GM21619 (cell line): Measurements from ENCODE around the gene CHDH.
A peak's percentile ranks its signal among the peaks of the same experiment; 100 is the strongest.

Experiments used
- ATAC-seq: cut with Tn5 transposase; IDR thresholded peaks from one replicate; pipeline ENCODE4 v1.9.1; 2021; ENCODE audit not compliant: unreplicated experiment

CHDH gene

DNA sequence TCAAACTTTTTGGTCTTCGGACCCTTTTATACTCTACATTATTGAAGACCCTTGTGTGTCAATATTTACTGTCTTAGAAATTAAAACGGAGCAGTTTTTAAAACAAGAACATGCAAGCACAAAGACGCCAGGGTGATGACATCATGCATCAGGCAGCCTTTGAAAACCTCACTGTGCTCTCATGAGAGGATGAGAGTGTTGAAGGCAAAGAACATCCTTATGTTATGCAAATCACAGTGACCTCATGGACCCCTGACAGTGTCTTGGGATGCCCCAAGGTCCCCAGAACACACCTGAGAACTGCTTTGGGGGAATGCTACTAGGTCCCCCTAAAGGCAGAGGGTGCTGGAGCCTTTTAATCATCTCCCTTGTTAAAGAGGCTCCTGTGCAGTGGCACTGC, 51.6 kb downstream of the CHDH start:
- ATAC-seq, result no peak

DNA sequence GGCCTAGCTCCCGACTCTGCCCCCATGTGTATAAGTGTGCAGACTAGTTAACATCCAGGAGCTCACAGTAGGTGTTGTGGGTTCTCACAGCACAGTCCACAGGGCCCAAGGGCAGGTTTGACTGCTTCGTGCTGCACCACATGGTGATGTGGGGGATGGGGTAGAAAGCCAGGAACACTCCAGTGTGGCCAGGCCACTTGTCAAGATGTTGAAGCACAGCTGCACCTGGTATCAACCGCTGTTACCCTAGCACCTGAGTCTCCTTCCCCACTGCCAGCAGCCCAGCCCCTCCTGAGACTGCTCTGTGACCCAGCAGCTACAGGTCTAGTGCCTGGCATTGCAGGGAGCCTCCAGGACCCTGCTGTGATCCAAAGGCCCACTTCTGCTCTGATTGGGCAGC, 53.4 kb downstream of the CHDH start:
- no peak for ATAC-seq

DNA sequence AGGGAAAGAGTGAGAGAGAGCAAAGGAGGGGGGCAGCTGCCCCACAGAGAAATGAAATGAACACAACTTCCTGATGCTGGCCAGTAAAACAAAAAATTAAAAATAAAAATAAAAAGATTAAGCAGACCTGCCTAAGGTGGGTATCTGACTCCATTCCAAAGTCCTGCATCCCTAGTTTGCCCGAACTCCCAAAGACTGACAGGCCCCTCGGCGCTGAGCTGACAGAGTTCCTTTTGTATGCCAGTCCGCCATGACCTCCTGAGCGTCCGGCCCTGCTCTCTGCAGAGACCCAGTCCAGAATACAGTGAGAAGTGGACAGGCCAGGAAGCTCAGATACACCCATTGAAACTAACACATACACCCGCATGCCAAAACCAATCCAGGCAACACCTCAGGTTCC, 54.9 kb downstream of the CHDH start:
- no peak for ATAC-seq

DNA sequence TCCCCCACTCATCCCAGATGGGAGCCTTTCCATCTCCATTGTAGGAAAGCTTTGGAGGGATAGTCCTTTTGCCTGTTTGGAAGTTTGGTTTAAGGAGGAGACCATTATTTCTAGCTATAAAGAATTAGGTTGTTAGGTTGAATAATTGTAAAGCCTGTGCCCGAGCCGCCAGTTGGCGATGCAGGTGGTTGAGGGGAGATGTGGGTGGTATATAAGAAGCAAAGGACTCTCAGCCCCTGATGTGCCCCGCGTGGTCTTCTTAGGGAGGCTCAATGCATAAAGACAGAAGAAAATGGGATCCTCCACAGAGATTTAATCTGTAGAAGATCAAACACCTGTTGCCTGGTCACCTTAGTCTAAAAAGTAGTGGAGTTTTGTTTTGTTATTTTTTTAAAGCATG, 55.7 kb downstream of the CHDH start:
- ATAC-seq, result no peak

DNA sequence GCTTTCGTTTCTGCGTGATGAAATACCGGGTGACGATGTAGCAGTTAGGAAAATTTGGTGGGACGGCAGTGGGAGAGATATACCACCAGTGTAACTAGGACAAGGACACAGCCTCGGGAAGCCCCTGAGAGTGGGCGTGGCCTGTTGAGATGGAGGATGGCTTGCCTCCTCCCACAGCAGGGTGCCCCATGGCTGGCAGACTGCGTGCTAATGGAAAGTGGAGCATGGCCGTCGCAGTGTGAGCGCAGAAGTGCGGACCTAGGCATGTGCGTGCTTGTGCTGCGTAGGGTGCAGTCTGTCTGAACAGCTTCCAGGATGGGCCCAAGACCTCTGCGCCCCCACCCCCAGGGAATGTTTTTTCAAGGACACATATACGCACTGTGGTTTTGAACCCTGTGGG, 56.8 kb downstream of the CHDH start:
- ATAC-seq, result no peak

DNA sequence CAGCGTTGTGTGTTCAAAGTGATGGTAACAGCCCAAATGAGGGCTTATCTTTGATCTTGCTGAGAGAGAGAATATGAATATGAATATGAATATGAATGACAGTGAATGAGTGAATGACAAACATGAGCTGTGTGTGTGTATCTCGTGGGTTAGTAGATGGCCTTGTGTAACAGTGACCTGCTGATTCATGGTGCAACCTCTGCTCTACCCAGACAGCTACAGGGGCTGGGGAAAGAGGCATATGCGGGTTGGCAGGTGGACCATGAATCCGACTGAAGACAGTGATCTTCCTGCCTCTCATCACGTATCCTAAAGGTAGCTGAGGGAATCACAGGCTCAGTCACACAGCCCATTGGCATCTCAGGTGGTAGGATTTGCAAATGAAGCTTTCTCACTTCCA, 58.2 kb downstream of the CHDH start:
- no peak for ATAC-seq

DNA sequence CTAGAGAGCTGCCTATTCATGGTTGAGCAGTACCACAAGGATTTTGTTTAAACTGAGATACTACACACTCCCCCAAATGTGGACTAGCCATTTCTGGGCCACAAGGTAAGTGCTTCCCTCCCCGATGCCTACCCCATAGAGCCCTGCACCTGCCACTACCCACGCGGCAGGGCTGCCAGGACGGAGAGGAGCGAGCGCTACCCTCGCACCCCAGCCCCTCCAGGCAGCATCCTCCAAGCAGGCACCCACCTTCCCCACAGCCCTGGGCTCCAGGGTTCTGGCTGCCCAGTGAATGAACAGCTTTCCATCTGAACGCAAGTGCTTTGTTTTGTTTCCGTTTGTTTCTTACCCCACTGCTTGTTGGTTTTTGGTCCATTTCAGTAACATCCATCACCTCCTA, 59.2 kb downstream of the CHDH start:
- no peak for ATAC-seq

DNA sequence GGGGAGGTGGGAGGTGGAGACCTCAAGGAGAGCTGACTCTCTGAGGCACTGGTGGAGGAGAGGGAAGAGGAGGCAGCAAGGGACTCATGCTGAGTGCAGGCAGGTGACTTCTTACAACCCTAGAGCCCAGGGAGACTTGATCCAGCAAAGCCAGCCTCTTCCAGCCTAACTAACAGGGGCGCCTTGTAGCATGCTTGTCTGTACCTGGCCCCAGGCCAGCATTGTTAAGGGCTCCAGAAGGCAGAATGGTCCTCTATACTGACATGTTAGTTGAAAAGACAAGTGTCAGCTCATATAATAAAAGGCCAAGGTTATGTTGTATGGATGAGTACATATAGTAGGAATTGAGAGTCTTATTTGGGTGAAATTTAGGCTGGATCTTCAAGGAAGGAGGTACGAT, 65.4 kb downstream of the CHDH start:
- ATAC-seq, result no peak

DNA sequence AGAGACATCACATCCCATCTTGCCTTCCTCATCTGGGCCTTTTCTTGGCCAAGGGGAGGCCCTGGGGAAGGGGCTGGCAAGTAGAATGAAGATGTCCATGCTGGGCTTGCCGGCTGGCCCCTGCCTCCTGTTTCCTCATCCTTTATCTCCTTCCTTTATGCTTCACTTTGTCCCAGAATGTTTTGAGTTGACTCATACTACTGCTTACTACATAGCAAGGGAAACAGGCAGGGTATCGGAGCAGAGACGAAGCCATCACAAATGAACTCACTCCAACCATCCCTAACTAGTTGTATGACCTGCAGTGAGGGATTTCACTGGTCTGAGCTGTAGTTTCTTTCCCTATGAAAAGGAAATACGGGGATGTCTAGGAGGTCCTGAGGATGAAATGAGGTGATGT, 66.0 kb downstream of the CHDH start:
- ATAC-seq, result no peak

DNA sequence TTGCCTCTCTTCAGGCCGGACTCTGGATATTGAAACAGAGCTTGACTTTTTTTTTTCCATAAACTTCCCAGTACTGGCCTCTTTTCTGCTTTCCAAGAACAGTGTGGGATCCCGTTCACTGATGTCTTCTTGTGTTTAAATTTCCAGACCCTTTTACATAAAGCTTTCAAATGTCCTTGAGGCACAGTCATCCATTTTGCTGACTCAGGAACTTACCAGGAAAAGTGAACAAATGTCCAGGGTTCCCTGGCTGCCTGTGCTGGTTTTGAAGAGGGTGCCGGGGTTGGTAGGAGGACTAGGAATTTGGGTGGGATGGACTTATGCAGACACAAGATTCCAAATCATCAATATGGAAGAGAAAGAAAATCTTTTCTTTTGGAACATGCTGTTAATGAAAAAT, 68.1 kb downstream of the CHDH start:
- no peak for ATAC-seq

DNA sequence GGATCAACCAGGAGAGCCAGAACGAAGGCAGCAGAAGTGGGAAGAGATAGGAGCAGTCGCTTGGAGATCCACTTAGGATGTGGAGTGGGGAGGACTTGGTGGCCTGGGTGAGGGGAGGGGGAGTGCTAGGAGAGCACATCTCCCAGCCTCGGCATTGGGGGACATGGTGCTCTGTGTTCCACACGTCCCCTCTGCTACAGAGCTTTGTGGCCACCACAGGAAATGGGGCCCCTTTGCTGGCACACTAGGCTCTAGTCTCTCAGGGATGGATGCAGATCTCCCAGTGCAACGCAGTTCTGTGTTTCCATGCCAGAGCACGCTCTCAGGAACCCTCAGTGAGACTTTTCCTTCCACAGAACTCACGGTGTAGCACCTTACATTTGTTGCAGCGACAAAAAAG, 68.8 kb downstream of the CHDH start:
- ATAC-seq, result no peak

DNA sequence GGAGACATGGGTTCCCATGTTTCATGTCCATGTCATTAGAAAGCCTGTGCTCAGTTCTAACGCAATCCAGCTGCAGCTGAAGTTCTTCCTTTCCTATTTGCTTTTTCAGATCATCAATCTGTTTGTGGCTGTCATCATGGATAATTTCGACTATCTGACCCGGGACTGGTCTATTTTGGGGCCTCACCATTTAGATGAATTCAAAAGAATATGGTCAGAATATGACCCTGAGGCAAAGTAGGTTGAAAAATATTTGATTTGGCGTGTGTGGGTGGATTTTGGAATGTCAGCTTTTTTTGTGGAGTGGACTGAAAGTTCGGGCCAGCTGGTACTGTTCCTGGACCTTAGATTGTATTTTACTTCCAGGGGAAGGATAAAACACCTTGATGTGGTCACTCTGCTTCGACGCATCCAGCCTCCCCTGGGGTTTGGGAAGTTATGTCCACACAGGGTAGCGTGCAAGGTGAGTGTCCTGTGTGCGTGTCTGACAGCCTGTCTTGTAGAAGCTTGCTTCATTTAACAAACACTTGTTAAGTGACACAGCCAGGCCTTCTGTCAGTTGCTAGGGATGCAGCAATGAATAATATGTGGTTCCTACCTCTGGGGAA, 69.6 kb downstream of the CHDH start:
- ATAC-seq, result no peak

DNA sequence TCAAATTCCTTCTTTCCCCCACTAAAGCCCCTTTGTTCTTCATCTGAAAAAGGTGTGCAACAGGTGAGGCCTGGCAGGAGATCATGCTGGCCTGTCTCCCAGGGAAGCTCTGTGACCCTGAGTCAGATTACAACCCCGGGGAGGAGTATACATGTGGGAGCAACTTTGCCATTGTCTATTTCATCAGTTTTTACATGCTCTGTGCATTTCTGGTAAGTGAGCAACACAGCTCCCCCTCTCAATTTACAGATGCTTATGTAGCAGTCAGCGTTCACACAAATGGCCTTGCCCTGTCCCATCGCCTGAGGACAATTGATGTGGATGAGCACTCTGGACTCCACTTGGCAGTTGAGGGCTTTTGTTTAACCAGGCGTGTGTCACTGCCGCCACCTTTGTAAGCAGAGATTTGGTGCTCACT, 70.4 kb downstream of the CHDH start:
- no peak for ATAC-seq

DNA sequence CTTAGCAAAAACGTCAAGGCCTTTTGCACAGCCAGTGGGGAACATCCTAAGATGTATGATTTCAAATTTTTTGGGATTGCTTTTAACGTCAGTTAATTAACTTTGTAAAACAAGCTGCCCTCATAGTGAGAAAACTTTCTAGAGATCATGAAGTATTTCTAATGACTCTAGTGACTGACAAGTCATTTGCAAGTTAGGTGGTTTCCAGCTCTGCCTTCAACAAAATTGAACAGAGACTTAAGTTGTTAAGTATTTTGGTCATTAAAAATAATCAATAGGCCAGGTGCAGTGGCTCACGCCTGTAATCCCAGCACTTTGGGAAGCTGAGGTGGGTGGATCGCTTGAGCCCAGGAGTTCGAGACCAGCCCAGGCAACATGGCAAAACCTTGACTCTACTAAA, 71.2 kb downstream of the CHDH start:
- ATAC-seq, result no peak

DNA sequence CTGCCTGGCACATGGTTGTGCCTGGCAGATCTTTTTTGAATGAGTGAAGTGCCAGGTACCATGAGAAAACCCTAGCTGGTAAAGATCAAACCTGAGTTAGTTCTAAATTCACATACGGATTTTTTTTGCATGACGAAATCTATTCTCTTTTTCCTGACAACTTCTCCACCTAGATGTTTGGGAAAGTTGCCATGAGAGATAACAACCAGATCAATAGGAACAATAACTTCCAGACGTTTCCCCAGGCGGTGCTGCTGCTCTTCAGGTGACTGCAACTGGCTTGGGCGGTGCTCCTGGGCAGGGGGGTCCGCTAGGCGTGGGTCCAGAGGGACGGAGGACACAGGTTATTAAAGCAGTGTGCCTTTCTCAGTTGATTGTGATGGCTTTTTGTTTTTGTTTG, 71.8 kb downstream of the CHDH start:
- ATAC-seq, result no peak

DNA sequence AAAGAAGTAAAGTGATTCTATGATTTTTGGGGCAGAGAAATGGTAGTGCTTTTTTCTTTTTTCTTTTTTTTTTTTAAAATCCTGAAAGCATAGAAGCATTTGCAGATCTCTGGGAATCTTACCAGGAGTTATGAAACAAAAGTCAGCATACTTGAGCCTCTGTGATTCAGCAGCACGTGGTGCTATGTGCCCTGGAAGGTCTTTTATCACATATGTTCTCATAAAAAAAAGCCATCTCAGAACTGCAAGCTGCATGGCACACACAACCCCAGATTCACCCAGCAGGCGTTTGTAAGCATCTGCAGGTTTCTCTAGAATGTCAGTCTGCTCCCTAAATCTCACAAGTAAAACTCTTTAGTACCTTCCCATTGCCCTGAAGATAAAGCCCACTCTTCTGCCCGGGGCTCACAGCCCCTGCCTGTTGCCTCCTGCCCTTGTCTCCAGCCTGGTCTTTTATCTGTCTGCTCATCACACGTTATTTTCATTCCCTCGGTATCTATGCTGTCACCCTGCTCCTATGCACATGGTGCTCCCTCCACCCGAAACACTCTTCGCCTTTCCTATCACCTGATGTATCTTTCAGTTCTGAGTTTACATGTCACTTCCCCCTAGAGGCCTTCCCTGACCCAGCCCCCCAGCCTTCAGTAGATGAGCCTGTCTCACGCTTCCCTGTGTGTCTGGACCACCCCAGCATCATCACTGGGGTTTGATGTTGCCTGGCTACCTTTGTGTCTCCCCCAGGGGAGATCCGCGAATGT, 72.4 kb downstream of the CHDH start:
- peak; percentile 89 for ATAC-seq

DNA sequence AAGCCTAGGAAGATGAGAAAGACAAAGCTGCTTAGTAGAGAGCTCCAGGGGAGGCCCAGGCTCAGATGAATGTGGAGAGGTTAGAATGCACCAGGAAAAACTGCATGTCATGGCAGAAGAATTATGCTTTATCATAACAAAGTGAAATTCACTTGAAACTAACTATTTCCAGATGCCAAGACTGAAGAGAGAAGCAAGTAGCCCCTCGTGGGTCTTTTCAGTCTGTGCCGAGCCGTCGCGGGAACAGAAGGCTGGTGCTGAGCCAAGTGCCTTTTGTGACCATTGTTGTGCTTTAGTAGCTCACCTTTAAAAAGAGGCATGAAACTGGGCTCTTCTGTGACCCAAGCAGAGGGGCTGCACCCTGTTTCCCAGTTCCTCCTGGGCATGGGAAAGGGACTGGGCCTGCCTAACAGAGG, 73.2 kb downstream of the CHDH start:
- no peak for ATAC-seq

DNA sequence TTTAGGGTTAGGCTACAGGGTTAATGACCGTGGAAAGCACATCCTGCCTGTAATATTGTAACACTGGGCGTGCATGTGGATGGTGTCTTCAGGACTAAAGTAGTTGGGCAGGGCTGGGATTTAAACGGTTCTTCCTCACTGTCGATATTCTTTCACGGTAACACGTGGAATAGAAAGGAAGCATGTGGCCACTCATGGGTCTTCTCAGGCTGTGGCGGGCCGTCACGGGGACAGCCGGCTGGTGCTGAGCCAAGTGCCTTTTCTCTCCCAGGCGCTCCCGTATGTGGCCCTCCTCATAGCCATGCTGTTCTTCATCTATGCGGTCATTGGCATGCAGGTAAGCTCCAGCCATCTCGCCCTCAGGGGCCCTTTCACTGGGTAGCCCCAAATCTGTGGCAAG, 73.7 kb downstream of the CHDH start:
- ATAC-seq, result no peak

DNA sequence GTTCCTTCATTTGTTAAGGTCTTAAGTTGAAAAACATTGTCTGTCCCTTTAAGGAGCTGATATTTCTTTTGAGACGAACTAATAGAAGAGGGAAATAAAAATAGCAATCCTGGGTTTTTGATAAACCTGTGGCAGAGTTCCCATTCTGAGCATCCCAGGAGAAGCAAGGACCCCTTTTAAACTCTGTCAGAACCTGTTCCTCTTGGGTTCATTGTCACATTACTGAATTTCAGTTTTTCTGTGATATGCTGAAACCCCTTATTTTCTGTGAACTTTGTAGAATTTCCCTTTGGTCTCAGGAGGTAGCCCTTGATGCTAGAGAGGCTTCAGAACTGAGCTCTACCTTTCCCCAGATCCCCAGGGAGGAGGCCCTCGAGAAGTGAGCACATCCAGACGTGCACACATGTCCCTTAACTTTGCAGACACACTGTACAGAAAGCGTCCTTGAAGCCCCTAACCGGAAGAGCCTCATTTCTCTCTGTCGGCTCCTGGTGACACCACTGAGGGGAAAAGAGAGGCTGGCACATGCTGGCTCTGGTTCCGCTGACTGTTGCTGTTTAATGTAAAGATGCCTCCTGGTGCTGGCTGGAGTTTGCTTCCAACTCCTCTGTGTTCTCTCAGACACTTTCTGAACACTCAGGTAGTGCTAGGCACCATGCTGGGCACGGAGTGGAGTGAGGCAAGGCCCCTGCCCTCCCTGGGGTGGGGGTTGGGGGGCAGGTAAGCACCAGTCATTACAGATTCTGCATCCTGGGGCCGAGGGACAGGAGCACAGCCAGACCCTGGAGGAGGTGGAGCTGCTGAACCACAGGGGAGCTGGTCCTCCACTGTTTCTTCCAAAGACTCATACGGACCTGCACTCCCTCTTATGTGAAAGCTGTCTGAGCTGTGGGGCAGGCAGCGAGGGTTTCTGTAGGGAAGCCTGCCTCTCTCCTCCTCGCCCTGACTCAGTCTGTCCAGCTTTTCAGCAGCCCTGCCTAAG, 77.5 kb downstream of the CHDH start:
- no peak for ATAC-seq

DNA sequence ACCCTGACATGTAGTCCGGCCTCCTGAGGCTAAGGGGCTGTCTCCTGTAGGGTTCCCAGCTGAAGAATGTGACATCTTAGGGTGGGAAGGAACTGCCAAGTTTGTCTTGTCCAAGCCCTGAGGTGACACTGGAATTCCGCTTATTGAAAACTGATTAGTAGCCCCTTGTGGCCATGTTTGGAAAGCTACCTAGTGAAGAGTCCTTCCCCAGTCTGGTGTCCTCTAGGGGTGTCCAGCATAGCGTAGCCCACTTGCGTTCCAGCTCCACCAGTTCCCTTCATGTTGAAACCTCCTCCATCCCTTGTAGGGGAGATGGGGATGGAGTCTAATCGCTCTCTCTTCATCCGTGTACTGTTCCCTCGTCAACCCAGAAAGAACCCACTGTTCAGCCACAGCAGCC, 79.5 kb downstream of the CHDH start:
- ATAC-seq, result no peak

DNA sequence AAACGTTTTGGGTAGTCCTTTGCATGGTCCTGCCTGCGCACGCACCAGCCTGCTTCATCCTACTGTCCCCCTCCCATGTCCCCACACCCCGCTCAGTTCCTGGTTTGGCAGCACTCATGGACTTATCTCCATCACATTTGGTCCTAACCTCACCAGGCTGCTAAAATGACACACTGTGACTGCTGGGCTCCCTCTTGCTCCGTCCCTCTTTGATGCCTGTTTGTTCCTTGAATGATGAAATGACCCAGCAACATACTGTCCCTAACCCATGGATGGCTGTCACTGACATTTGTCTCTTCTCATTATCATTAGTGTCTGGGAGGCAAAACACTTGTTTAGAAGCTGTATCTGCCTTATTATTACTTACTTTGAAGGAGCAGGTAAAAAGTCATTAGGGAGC, 80.5 kb downstream of the CHDH start:
- no peak for ATAC-seq
